Lower leg skin (tissue), 3 donors: ENCODE data around the gene JAG2.

ENCODE experiments used
- CTCF ChIP-seq, 3 donors: fragments of 450-650 bp; IDR thresholded peaks; one replicate each; pipeline ENCODE4 v1.5.1; 2016; ENCODE audit warnings: antibody characterized with exemption in 3 of 3, mild to moderate bottlenecking in 3 of 3, moderate library complexity in 2 of 3
- POLR2A ChIP-seq, 2 donors: fragments of 450-650 bp; IDR thresholded peaks; one replicate each; pipeline ENCODE4 v1.6.1; 2016 to 2017; ENCODE audit warnings: antibody characterized with exemption in 2 of 2, mild to moderate bottlenecking in 1 of 2, moderate library complexity in 1 of 2

DNA sequence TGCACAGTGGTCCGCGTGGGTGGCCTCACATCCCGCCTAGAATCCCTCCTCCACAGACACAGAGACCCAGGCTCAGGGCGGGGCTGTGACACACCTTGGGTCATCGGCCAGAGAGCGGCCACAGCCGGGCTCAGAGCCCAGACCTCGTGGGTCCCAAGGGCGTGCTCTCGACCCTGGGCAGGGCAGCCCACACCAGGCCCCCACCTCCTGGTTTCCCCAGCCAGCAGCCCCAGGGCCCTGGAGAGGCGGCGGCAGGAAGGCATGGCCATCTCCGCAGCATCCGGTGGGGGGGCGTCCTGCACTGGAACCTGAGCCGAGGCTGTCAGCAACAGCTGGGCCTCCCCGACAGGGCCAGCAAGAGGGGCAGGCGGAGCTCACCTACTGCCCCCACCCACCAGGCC, 15.2 kb downstream of the JAG2 start:
- TF ChIP-seq CTCF (IDR thresholded peaks at IDR 0.05), result no peak
- no peak for TF ChIP-seq POLR2A (IDR thresholded peaks at IDR 0.05)
